HG02798 (cell line): ENCODE results near the gene COL4A1.

Experiments used
- ATAC-seq: cut with Tn5 transposase; IDR thresholded peaks from one replicate; pipeline ENCODE4 v1.9.1; 2021; ENCODE audit warnings: mild to moderate bottlenecking; ENCODE audit not compliant: unreplicated experiment, poor library complexity

COL4A1 gene

DNA sequence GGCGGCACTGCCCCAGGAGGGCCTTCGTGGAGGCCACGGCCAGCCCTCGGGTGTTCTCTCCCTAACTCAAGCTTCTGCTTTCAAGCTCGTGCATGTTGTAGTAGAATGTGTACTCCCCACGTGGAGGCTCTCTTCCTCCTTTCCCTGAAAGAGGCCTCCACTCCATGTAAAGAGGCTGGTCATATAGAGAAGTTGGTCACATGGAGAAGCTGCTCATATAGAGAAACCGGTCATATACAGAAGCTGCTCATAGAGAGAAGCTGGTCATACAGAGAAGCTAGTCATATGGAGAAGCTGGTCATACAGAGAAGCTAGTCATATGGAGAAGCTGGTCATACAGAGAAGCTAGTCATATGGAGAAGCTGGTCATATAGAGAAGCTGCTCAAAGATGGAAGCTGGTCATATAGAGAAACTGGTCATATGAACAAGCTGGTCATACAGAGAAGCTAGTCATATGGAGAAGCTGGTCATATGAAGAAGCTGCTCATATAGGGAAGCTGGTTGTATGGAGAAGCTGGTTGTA lies 152.5 kb downstream of the COL4A1 start:
- no peak for ATAC-seq

DNA sequence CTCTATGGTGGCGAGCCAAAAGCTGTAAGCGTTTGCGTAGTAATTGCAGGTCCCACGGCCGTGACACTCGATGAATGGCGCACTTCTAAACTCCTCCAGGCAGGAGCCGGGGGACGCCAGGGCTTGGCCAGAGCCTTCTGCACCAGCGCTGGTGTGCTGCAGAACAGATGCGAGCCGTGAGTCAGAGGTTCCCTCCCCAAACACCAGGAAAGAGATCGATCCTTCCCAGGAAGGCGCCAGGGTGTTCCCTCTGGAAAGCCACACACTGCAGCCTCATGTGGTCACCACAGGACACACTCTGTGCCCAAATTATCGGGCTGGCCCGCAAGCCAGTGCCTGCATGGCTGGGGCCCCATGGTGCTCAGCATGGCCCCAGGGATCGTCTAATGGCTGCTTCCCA lies 154.6 kb downstream of the COL4A1 start:
- no peak for ATAC-seq

- ATAC-seq, result no peak
Measured at GRCh38 chr13:110151462-110151861, 155.5 kb downstream of the COL4A1 start.

- ATAC-seq, result no peak
Measured at GRCh38 chr13:110150384-110151101, 156.4 kb downstream of the COL4A1 start.

- no peak for ATAC-seq
Measured at GRCh38 chr13:110149036-110149435, 157.9 kb downstream of the COL4A1 start.

GRCh38 chr13:110140099-110140498 lies 166.9 kb downstream of the COL4A1 start:
- ATAC-seq, result no peak

GRCh38 chr13:110138700-110139036 lies 168.3 kb downstream of the COL4A1 start:
- no peak for ATAC-seq

DNA sequence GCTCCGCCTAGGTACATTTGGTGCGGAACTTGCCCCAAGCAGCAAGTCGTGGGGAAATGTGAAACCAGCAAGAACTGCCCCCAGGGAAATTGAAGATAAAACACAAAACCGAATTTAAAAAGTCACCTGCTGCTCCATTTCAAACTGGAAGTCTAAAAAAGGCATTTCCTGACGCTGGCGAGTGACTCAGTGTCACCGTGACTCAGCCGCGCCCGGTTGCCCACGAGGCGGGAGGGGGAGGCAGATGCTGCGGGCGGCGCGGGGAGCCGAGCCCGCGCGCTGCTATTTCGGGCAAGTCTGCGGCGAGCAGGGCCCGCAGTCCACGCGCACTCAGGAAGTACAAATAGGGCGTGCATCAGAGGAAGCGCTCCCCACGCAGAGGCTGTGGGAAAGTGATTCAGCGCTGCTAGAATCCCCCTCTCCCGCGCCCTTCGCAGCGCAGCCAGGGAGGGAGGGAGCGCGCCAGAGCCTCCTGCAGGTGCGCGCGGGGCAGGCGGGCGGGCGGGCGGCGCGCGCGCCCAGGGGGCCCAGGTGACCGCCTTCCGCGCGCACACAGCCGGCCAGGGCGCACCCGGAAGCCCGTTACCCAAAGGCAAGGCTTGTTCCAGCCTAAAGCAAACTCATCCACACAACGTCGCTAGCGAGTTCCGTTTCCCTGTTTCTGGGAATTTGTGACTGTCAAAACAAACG lies 168.8 kb downstream of the COL4A1 start:
- ATAC-seq, result peak; percentile 65

DNA sequence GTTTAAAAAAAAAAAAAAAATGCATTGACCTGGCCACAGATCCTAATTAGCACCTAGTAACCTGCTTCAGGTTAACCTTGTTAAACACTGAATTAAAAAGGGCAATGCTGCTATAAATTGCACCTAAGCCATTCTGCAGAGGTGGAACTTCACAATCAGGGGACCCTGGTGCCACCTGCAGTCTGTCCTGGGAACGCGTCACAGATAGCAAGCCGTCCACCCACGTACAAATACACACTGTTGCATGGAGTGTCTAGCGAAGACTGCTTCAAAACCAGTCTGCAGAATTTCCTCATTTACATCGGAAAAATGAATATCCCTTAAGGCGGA lies 169.3 kb downstream of the COL4A1 start:
- ATAC-seq, result peak; percentile 83

DNA sequence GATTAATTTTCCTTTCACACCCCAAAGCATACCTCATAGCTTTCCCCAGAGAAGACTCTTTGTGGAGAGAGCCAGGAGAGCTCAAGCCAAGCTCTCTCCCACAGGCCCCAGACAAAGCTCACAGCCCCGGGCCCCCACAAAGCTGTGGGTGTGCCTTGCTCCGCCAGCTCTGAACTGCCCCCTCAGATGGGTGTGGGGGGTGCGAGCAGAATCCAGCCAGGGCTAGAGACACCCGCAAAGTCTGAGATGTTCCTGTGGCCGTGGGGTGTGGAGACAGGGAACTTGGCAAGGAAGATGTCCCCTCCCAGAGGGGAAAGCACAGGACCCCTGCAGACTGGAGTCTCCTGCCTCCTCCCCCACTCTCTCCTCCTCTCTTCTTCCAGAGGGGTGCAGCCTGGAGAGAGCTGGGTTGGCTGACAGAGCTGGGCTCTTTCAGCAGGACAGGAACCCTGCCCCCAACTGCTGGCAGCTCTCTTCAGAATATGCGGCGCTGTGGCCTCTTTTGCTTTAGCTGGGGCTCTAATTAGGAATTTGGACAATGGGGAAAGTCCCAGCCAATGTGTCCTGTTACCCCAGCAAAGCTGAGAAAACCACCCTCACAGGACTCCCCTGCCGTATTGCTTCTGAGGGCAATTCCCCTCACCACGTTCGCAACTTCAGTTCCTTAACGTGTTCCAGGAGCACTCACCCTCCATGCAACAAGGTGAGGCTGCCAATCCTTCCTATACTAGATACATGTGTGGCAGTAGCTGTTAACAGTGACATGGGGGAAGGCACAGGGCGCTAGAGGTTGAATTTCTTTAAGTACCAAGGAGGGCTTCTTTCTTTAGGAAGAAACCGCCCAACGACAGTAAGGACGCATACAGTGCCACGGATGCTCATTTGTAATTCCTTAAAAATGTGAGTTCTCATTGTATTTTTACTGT lies 170.0 kb downstream of the COL4A1 start:
- no peak for ATAC-seq

GRCh38 chr13:110135977-110136597 lies 170.9 kb downstream of the COL4A1 start:
- ATAC-seq, result no peak

DNA sequence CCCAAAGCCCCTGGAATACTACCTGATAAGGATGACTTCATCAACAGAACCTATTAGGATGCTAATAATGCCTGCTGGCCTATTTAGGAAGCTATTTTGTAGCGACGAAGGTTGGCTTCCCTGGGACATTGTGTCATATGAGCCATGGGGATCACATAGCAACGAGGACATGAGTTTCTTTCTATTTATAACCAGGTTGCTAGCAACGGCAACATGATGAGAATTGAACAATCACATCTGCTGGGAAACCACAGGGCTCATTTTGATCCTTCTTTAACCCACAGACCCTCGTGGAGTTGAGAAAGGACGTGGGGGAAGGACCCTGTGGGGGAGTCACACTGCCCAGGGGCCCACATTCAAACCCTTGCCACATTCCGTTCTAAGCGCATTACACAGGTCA lies 172.2 kb downstream of the COL4A1 start:
- ATAC-seq, result no peak

GRCh38 chr13:110133425-110134235 lies 173.3 kb downstream of the COL4A1 start:
- ATAC-seq, result no peak

DNA sequence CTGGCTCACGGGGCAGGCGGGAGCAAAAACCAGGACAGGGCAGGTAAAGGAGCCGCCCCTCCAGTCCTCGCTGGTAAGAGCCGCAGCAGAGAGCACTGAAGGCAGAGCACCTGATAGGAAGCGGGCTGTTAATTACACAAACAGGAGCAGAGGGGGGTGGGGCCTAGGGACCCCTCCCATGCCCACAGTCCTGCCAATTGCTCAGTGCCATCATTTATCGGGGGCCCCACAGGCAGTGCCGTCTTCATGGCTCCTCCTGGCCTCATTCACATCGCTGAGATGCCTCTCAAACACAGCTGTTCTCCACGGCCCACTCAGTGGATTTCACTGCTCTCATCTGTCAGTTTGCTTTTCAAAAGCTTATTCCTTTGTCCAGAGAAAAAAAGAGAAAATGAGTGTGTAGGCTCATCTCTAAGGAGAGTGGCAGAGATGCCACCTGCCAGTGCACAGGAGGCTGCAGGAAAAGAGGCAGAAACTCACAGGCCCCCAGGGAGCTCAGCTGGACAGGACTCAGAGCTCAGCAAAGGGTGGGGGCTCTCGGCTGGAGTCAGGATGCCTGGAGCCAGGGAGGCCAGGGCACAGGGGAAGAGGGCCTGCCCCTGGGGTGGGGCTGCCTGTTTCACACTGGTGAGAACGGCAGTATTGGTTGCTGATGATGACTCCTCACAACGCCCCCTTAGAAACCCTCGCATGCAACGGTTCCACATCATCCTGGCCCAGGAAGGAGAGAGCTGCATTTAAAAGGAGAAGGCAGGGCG lies 174.6 kb downstream of the COL4A1 start:
- no peak for ATAC-seq

GRCh38 chr13:110131424-110131823 lies 175.5 kb downstream of the COL4A1 start:
- ATAC-seq, result no peak

DNA sequence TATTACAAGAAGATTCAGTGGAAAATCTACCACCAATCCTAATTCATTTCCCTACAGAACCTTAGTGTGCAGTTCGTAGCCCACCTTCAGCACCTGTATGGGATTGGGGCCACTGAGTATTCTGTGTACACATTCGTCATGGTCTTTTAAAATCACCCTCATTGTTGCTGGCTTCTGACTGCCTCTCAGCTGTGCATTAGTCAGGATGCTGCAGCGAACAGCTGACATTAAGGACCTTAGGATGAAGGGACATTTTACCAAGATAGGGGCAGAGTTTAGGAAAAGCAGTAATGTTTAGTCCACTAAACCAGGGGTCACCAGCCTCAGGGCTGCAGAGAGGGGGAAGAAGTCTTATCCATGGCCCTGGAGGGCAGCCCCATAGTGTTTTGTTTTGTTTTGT lies 176.5 kb downstream of the COL4A1 start:
- ATAC-seq, result no peak

- ATAC-seq, result no peak
Measured at GRCh38 chr13:110129539-110130186, 177.3 kb downstream of the COL4A1 start.

GRCh38 chr13:110129076-110129475 lies 177.9 kb downstream of the COL4A1 start:
- ATAC-seq, result no peak

GRCh38 chr13:110128546-110128945 lies 178.4 kb downstream of the COL4A1 start:
- ATAC-seq, result no peak
